Kidney (tissue), 14 donors: Measurements from ENCODE around the gene TGFB2. TPM values are rescaled to one million over a fixed set of nuclear protein-coding genes. Genes with fewer than 3 reads are reported as not detected.

Experiments
- DNase-seq, 5 donors: peaks; one replicate each; pipeline ENCODE4 v3.0.0-alpha.2; 2013 to 2020
- FAIRE-seq: peaks from 2 replicates; lab custom pipeline; 2012; peaks lifted over from hg19 to GRCh38; lab: Jason Lieb, UNC
- H3K27ac ChIP-seq, 2 donors: one replicate each; pipeline ENCODE4 v1.7.0; 2013; ENCODE audit warnings: low read depth in 2 of 2, low read length in 2 of 2, inconsistent platforms in 1 of 2
- H3K27me3 ChIP-seq: one replicate; pipeline ENCODE4 v1.7.1; 2013; ENCODE audit warnings: low read length, inconsistent platforms; ENCODE audit not compliant: control insufficient read depth, insufficient read depth
- H3K36me3 ChIP-seq, 3 donors: one replicate each; pipeline versions ENCODE4 v1.7.0 to v1.7.1; 2013; ENCODE audit warnings: low read length in 3 of 3, control low read depth in 1 of 3, inconsistent platforms in 1 of 3; ENCODE audit not compliant: insufficient read depth in 3 of 3, control insufficient read depth in 2 of 3
- H3K4me1 ChIP-seq, 3 donors: one replicate each; pipeline versions ENCODE4 v1.7.0 to v1.7.1; 2013; ENCODE audit warnings: low read length in 3 of 3, inconsistent platforms in 1 of 3, low read depth in 1 of 3; ENCODE audit not compliant: control insufficient read depth in 2 of 3, insufficient read depth in 2 of 3
- H3K4me3 ChIP-seq, 3 donors: one replicate each; pipeline versions ENCODE4 v1.7.0 to v1.8.1; 2013; ENCODE audit warnings: low read length in 3 of 3, control low read depth in 1 of 3, inconsistent platforms in 1 of 3
- H3K9ac ChIP-seq, 3 donors: one replicate each; pipeline versions ENCODE4 v1.7.0 to v1.7.1; 2013; ENCODE audit warnings: low read length in 3 of 3, control low read depth in 1 of 3, inconsistent platforms in 1 of 3
- H3K9me3 ChIP-seq, 3 donors: one replicate each; pipeline versions ENCODE4 v1.7.0 to v1.7.1; 2013; ENCODE audit warnings: low read length in 3 of 3, control low read depth in 1 of 3, inconsistent platforms in 1 of 3; ENCODE audit not compliant: control insufficient read depth in 2 of 3, insufficient read depth in 1 of 3
- CTCF ChIP-seq: IDR thresholded peaks from 3 replicates; pipeline ENCODE4 v1.5.1; 2012; ENCODE audit warnings: mild to moderate bottlenecking, moderate library complexity, borderline replicate concordance; ENCODE audit not compliant: insufficient read depth; ENCODE audit errors: extremely low read depth
- intact Hi-C: fragments of 100-400 bp; cut with DNase I; formaldehyde crosslinking; loops from one replicate; pipeline ENCODE4 v1.11.1; 2022
- polyA plus RNA-seq: library from polyadenylated mRNA; stranded (reverse); fragments of 350-450 nt; fragmentation: Illumina TruSeq; extraction: RNeasy Lipid Tissue Mini Kit (QIAGEN cat#74804); gene quantifications from one replicate; pipeline ENCODE4 v1.2.3, GENCODE V29; 2014; ENCODE audit warnings: low read depth, low replicate concordance; ENCODE audit not compliant: insufficient read depth
- total RNA-seq: library from RNA; stranded (reverse); fragmentation: NEBNext Ultra II Directional; extraction: Animal tissue kit (Norgen Biotek cat#: 25700); gene quantifications from one replicate; pipeline ENCODE4 v1.2.1, GENCODE V29; 2021
- donor health status: control.
- donor health status: control.
- donor health status: control.
- donor health status: control.
- donor health status: control.
- donor health status: DM: yes; HTN: yes; CAD: no.
- donor health status: Normal renal cell carcinoma (clear cell type).

The TGFB2 gene
- total and polyA plus RNA-seq, 2 donors from 2014 or later, result 1.4 to 12.2 TPM

GRCh38 chr1:218324226-218324580 is 20.9 kb upstream of the TGFB2 start:
- DNase-seq (peak in 1 of 5 donors; percentile 65), FAIRE-seq (no peak)
- Histone ChIP-seq H3K4me1 (no peaks in the 10 kb centered on the region), H3K4me3 (no peak overlapping the region), H3K9me3 (no peaks in the 10 kb centered on the region), H3K36me3 (peaks cover 0 to 11% (median 0%) of the 10 kb centered on the region in 3 donors), H3K27ac (no peak overlapping the region), H3K27me3 (no peaks in the 10 kb centered on the region), H3K9ac (no peak overlapping the region)
- TF ChIP-seq CTCF, result no peak
- intact Hi-C loops, result no loop called here

- Histone ChIP-seq H3K9ac (no peak overlapping the region), H3K27me3 (no peaks in the 10 kb centered on the region), H3K27ac (no peak overlapping the region), H3K4me3 (no peak overlapping the region), H3K36me3 (peaks cover 0 to under 1% (median 0%) of the 10 kb centered on the region in 3 donors), H3K9me3 (no peaks in the 10 kb centered on the region), H3K4me1 (no peaks in the 10 kb centered on the region)
- intact Hi-C loops, result no loop called here
- DNase-seq (no peak), FAIRE-seq (no peak)
- no peak for TF ChIP-seq CTCF
Observed at GRCh38 chr1:218328769-218329168, 16.4 kb upstream of the TGFB2 start.

- H3K27me3 ChIP-seq, result no peaks in the 10 kb centered on the region
- no peak overlapping the region for H3K27ac ChIP-seq
- H3K4me1 ChIP-seq, result no peaks in the 10 kb centered on the region
- H3K4me3 ChIP-seq, result no peak overlapping the region
- H3K36me3 ChIP-seq, result no peaks in the 10 kb centered on the region
- DNase-seq (peak in 2 of 5 donors; percentile 32 to 53), FAIRE-seq (peak; percentile 98)
- peak; percentile 60 for TF ChIP-seq CTCF
- no peak overlapping the region for H3K9ac ChIP-seq
- intact Hi-C loops, result no loop called here
- no peaks in the 10 kb centered on the region for H3K9me3 ChIP-seq
Observed at GRCh38 chr1:218330043-218330623, 15.0 kb upstream of the TGFB2 start.

- H3K27me3 ChIP-seq, result no peaks in the 10 kb centered on the region
- no peak overlapping the region for H3K9ac ChIP-seq
- H3K4me3 ChIP-seq, result no peak overlapping the region
- H3K4me1 ChIP-seq, result no peaks in the 10 kb centered on the region
- H3K36me3 ChIP-seq, result no peaks in the 10 kb centered on the region
- no peaks in the 10 kb centered on the region for H3K9me3 ChIP-seq
- intact Hi-C loops, result no loop called here
- DNase-seq (no peak), FAIRE-seq (no peak)
- H3K27ac ChIP-seq, result no peak overlapping the region
- no peak for TF ChIP-seq CTCF
Observed at GRCh38 chr1:218332416-218332815, 12.7 kb upstream of the TGFB2 start.
